B cell (primary cell): ENCODE measurements around the gene PPT2.

ENCODE experiments used
- CTCF ChIP-seq: fragments of 200-600 bp; IDR thresholded peaks from one replicate; pipeline ENCODE4 v1.8.0; 2022; ENCODE audit warnings: antibody characterized with exemption, mild to moderate bottlenecking
- EZH2 ChIP-seq: IDR thresholded peaks from 2 replicates; pipeline ENCODE4 v1.6.1; 2012; ENCODE audit warnings: borderline replicate concordance, low read depth, mild to moderate bottlenecking, moderate library complexity, low read length; ENCODE audit not compliant: insufficient read depth, poor library complexity, severe bottlenecking

- TF ChIP-seq CTCF (no peak), EZH2 (no peak)
Measured at GRCh38 chr6:32187009-32187709, 33.2 kb downstream of the PPT2 start.
